Left lung (tissue), 10 donors: ENCODE data around the gene COL26A1. TPM values are rescaled to one million over a fixed set of nuclear protein-coding genes. Genes with fewer than 3 reads are reported as not detected.
A peak's percentile ranks its signal among the peaks of the same experiment; 100 is the strongest.

ENCODE experiments used
- ATAC-seq: fragments of 200-7000 bp; cut with Tn5 transposase; one replicate; pipeline ENCODE4 v1.9.1; 2020; ENCODE audit warnings: moderate library complexity
- DNase-seq, 4 donors: peaks; one replicate each; pipeline ENCODE4 v3.0.0-alpha.2; 2013 to 2020
- H3K27ac ChIP-seq, 2 donors: fragments of 200-600 bp; sonication (generic) in 1 of 2; one replicate each; pipeline versions ENCODE4 v1.5.0 to v1.8.0; 2020 to 2021
- H3K27me3 ChIP-seq, 2 donors: fragments of 200-600 bp; sonication (generic) in 1 of 2; one replicate each; pipeline versions ENCODE4 v1.5.0 to v1.8.0; 2020 to 2021
- H3K36me3 ChIP-seq, 2 donors: fragments of 200-600 bp; sonication (generic) in 1 of 2; one replicate each; pipeline versions ENCODE4 v1.5.0 to v1.8.0; 2020 to 2021
- H3K4me1 ChIP-seq, 2 donors: fragments of 200-600 bp; one replicate each; pipeline ENCODE4 v1.8.0; 2021
- H3K4me3 ChIP-seq, 2 donors: fragments of 200-600 bp; sonication (generic) in 1 of 2; one replicate each; pipeline versions ENCODE4 v1.5.0 to v1.8.0; 2020 to 2021; ENCODE audit warnings: mild to moderate bottlenecking in 1 of 2
- H3K9me3 ChIP-seq, 2 donors: fragments of 200-600 bp; sonication (generic) in 1 of 2; one replicate each; pipeline versions ENCODE4 v1.5.0 to v1.8.0; 2020 to 2021
- CTCF ChIP-seq, 2 donors: fragments of 200-600 bp; sonication (generic) in 1 of 2; IDR thresholded peaks; one replicate each; pipeline versions ENCODE4 v1.5.0 to v1.8.0; 2021; ENCODE audit warnings: antibody characterized with exemption in 2 of 2
- intact Hi-C, 2 donors: fragments of 100-400 bp; cut with DNase I; formaldehyde crosslinking; loops; one replicate each; pipeline versions ENCODE4 v1.11.2 to v1.14.2; 2022
- polyA plus RNA-seq, 6 donors: library from polyadenylated mRNA; unstranded; fragments of 120-200 nt; gene quantifications; one replicate each; pipeline ENCODE4 v1.2.1, GENCODE V29; 2013; ENCODE audit not compliant: insufficient read length in 6 of 6
- total RNA-seq, 2 donors: library from RNA; stranded (reverse); fragmentation: NEBNext Ultra II Directional; extraction: Animal tissue kit (Norgen Biotek cat#: 25700); gene quantifications; one replicate each; pipeline ENCODE4 v1.2.1, GENCODE V29; 2021
- donor health status: DM: no; HTN: yes; CAD: no.
- donor health status: DM: no; HTN: no; CAD: no.

Gene COL26A1
- total and polyA plus RNA-seq, 8 donors, result 0.76 to 7.7 (median 7.1) TPM; not detected in 1

- Histone ChIP-seq H3K4me3 (no peak overlapping the region), H3K27ac (no peak overlapping the region), H3K4me1 (peaks cover 0 to 8% of the 10 kb centered on the region in 2 donors), H3K27me3 (peaks cover 0 to 53% of the 10 kb centered on the region in 2 donors), H3K9me3 (no peaks in the 10 kb centered on the region), H3K36me3 (no peaks in the 10 kb centered on the region)
- DNase-seq (no peak), ATAC-seq (no peak)
- intact Hi-C loops, result no loop called here
- no peak for TF ChIP-seq CTCF (IDR thresholded peaks at IDR 0.05)
Measured at GRCh38 chr7:101370836-101371235, 8.2 kb downstream of the COL26A1 start.

- Histone ChIP-seq H3K36me3 (no peaks in the 10 kb centered on the region), H3K9me3 (no peaks in the 10 kb centered on the region), H3K27ac (no peak overlapping the region), H3K27me3 (peaks cover 0 to 33% of the 10 kb centered on the region in 2 donors), H3K4me3 (no peak overlapping the region), H3K4me1 (peaks cover 0 to 8% of the 10 kb centered on the region in 2 donors)
- TF ChIP-seq CTCF (IDR thresholded peaks at IDR 0.05), result no peak
- intact Hi-C loops, result no loop called here
- peak; percentile 90 for ATAC-seq
- DNase-seq, result peak in 3 of 4 donors; percentile 44 to 87 (median 87)
Measured at GRCh38 chr7:101373812-101374614, 11.3 kb downstream of the COL26A1 start.

- TF ChIP-seq CTCF (IDR thresholded peaks at IDR 0.05), result no peak
- Histone ChIP-seq H3K27me3 (peaks cover 0 to 31% of the 10 kb centered on the region in 2 donors), H3K27ac (no peak overlapping the region), H3K4me1 (peaks cover 0 to 8% of the 10 kb centered on the region in 2 donors), H3K9me3 (no peaks in the 10 kb centered on the region), H3K36me3 (no peaks in the 10 kb centered on the region), H3K4me3 (no peak overlapping the region)
- DNase-seq (no peak), ATAC-seq (no peak)
- intact Hi-C loops, result no loop called here
Measured at GRCh38 chr7:101374990-101375389, 12.3 kb downstream of the COL26A1 start.

GRCh38 chr7:101376601-101377000 is 13.9 kb downstream of the COL26A1 start:
- intact Hi-C loops, result no loop called here
- DNase-seq (no peak), ATAC-seq (no peak)
- Histone ChIP-seq H3K9me3 (peaks cover 0 to 2% of the 10 kb centered on the region in 2 donors), H3K4me1 (peaks cover 0 to 8% of the 10 kb centered on the region in 2 donors), H3K27me3 (peaks cover 0 to 23% of the 10 kb centered on the region in 2 donors), H3K27ac (no peak overlapping the region), H3K4me3 (no peak overlapping the region), H3K36me3 (no peaks in the 10 kb centered on the region)
- no peak for TF ChIP-seq CTCF (IDR thresholded peaks at IDR 0.05)

- Histone ChIP-seq H3K36me3 (no peaks in the 10 kb centered on the region), H3K4me3 (no peak overlapping the region), H3K27me3 (peaks cover 0 to 16% of the 10 kb centered on the region in 2 donors), H3K9me3 (peaks cover 0 to 2% of the 10 kb centered on the region in 2 donors), H3K27ac (no peak overlapping the region), H3K4me1 (peaks cover 0 to 8% of the 10 kb centered on the region in 2 donors)
- intact Hi-C loops, result no loop called here
- TF ChIP-seq CTCF (IDR thresholded peaks at IDR 0.05), result no peak
- no peak for ATAC-seq
- no peak for DNase-seq
Measured at GRCh38 chr7:101377189-101377736, 14.6 kb downstream of the COL26A1 start.
